Sigmoid colon (tissue), 4 donors: ENCODE results near the gene SPEF1.

Source experiments
- EP300 ChIP-seq, 4 donors: sonication (generic); formaldehyde crosslinking; IDR thresholded peaks; one replicate each; pipeline ENCODE4 v1.6.1; 2017; ENCODE audit warnings: antibody characterized with exemption in 4 of 4
- POLR2A ChIP-seq, 2 donors: fragments of 450-650 bp; IDR thresholded peaks; one replicate each; pipeline ENCODE4 v1.6.1; 2016; ENCODE audit warnings: antibody characterized with exemption in 2 of 2, mild to moderate bottlenecking in 2 of 2, moderate library complexity in 2 of 2
- TF ChIP-seq, protein P1 (sequence below), 4 experiments: fragments of 450-650 bp in 3 of 4; fragments of 200-600 bp in 1 of 4; IDR thresholded peaks; one replicate each; pipeline ENCODE4 v1.5.1; 2016 to 2019; ENCODE audit warnings: antibody characterized with exemption in 4 of 4, mild to moderate bottlenecking in 3 of 4, moderate library complexity in 2 of 4

- no peak for TF ChIP-seq POLR2A (IDR thresholded peaks at IDR 0.05)
- TF ChIP-seq, protein P1, sequence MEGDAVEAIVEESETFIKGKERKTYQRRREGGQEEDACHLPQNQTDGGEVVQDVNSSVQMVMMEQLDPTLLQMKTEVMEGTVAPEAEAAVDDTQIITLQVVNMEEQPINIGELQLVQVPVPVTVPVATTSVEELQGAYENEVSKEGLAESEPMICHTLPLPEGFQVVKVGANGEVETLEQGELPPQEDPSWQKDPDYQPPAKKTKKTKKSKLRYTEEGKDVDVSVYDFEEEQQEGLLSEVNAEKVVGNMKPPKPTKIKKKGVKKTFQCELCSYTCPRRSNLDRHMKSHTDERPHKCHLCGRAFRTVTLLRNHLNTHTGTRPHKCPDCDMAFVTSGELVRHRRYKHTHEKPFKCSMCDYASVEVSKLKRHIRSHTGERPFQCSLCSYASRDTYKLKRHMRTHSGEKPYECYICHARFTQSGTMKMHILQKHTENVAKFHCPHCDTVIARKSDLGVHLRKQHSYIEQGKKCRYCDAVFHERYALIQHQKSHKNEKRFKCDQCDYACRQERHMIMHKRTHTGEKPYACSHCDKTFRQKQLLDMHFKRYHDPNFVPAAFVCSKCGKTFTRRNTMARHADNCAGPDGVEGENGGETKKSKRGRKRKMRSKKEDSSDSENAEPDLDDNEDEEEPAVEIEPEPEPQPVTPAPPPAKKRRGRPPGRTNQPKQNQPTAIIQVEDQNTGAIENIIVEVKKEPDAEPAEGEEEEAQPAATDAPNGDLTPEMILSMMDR (IDR thresholded peaks at IDR 0.05): no peak
- no peak for TF ChIP-seq EP300 (IDR thresholded peaks at IDR 0.05)
These were observed 23.1 kb upstream of the SPEF1 start for GRCh38 chr20:3804254-3804751.
